GM12878 (cell line): ENCODE measurements around the gene SUPT3H. TPM values are rescaled to one million over a fixed set of nuclear protein-coding genes. Genes with fewer than 3 reads are reported as not detected.

ENCODE experiments used
- ATAC-seq: fragments of 200-7000 bp; cut with Tn5 transposase; 3 replicates; pipeline ENCODE4 v1.9.1; 2020; ENCODE audit warnings: mild to moderate bottlenecking, moderate library complexity
- BruUV-seq: library from RNA; stranded (reverse); fragments of 400-500 nt; replicated peaks from 2 replicates; lab custom pipeline; 2021; lab: Mats Ljungman, UMichigan
- CTCF ChIA-PET: fragments of 300-600 bp; sonication (Branson Sonifier 250); formaldehyde crosslinking; extraction: SDS; loops from one replicate; lab custom pipeline; 2021; ENCODE audit warnings: inconsistent platforms; lab: Yijun Ruan, JAX
- POLR2A ChIA-PET: fragments of 350-600 bp; formaldehyde crosslinking; extraction: SDS; loops from one replicate; lab custom pipeline; 2021; ENCODE audit warnings: inconsistent platforms; lab: Charles Lee
- RAD21 ChIA-PET: fragments of 300-600 bp; sonication (Branson Sonifier 250); formaldehyde crosslinking; loops from one replicate; lab custom pipeline; 2023; ENCODE audit warnings: antibody characterized with exemption; ENCODE audit not compliant: unreplicated experiment; lab: Charles Lee
- SMC1A ChIA-PET: fragments of 300-600 bp; sonication (Branson Sonifier 250); formaldehyde crosslinking; loops from one replicate; lab custom pipeline; 2023; ENCODE audit not compliant: unreplicated experiment, uncharacterized antibody; lab: Charles Lee
- DNase-seq: peaks from one replicate; pipeline ENCODE4 v3.0.0-alpha.2; 2011; ENCODE audit warnings: low read depth, low spot score
- FAIRE-seq: peaks from 3 replicates; lab custom pipeline; 2011; peaks lifted over from hg19 to GRCh38; lab: Jason Lieb, UNC
- H2AFZ ChIP-seq: 2 replicates; pipeline ENCODE4 v1.6.0; 2011; ENCODE audit warnings: low read depth, low read length, control low read depth; ENCODE audit not compliant: control insufficient read depth
- H3K27ac ChIP-seq: 2 replicates; pipeline ENCODE4 v1.5.1; 2011; ENCODE audit warnings: control low read depth; ENCODE audit not compliant: control insufficient read depth, insufficient read depth
- H3K27me3 ChIP-seq, 2 experiments: replicated peaks in 1 of 2; 2 replicates each; pipeline versions ENCODE4 v1.6.0 to v1.6.1; 2011; ENCODE audit warnings: low read length in 1 of 2; ENCODE audit not compliant: control insufficient read depth in 2 of 2, insufficient read depth in 2 of 2
- H3K36me3 ChIP-seq, 2 experiments: 2 replicates each; pipeline ENCODE4 v1.5.1; 2011; ENCODE audit warnings: low read length in 1 of 2; ENCODE audit not compliant: control insufficient read depth in 2 of 2, insufficient read depth in 2 of 2
- H3K4me1 ChIP-seq: 2 replicates; pipeline ENCODE4 v1.6.1; 2011; ENCODE audit warnings: mild to moderate bottlenecking, low read length, moderate library complexity, mixed read lengths; ENCODE audit not compliant: control insufficient read depth, insufficient read depth
- H3K4me2 ChIP-seq: 2 replicates; pipeline ENCODE4 v1.6.0; 2011; ENCODE audit warnings: control low read depth; ENCODE audit not compliant: control insufficient read depth, insufficient read depth
- H3K4me3 ChIP-seq: fragments of 200-600 bp; sonication (generic); 2 replicates; pipeline ENCODE4 v1.5.1; 2016
- H3K79me2 ChIP-seq: 2 replicates; pipeline ENCODE4 v1.6.0; 2011; ENCODE audit warnings: low read length; ENCODE audit not compliant: control insufficient read depth, insufficient read depth
- H3K9ac ChIP-seq: 2 replicates; pipeline ENCODE4 v1.8.0; 2011; ENCODE audit warnings: low read length, control low read depth, mixed read lengths; ENCODE audit not compliant: control insufficient read depth, insufficient read depth
- H3K9me3 ChIP-seq: replicated peaks from 3 replicates; pipeline ENCODE4 v1.5.1; 2011; ENCODE audit warnings: mild to moderate bottlenecking, low read length; ENCODE audit not compliant: control insufficient read depth, insufficient read depth
- H4K20me1 ChIP-seq: 2 replicates; pipeline ENCODE4 v1.6.0; 2011; ENCODE audit not compliant: control insufficient read depth, insufficient read depth
- CBFB ChIP-seq: IDR thresholded peaks from 2 replicates; pipeline ENCODE4 v1.6.1; 2016; ENCODE audit warnings: antibody characterized with exemption, low read depth
- CHD4 ChIP-seq: fragments of 200-600 bp; sonication (generic); IDR thresholded peaks from 2 replicates; pipeline ENCODE4 v1.6.1; 2016; ENCODE audit warnings: mild to moderate bottlenecking
- CREB1 ChIP-seq: IDR thresholded peaks from 2 replicates; pipeline ENCODE4 v1.6.1; 2012; ENCODE audit warnings: low read depth, mild to moderate bottlenecking, inconsistent platforms
- HDAC6 ChIP-seq: fragments of 200-600 bp; sonication (generic); IDR thresholded peaks from one replicate; pipeline ENCODE4 v1.8.0; 2017; ENCODE audit warnings: antibody characterized with exemption; ENCODE audit not compliant: unreplicated experiment
- IKZF2 ChIP-seq, 2 experiments: fragments of 450-650 bp; IDR thresholded peaks; 2 replicates each; pipeline ENCODE4 v1.6.1; 2017; ENCODE audit warnings: mild to moderate bottlenecking in 2 of 2, moderate library complexity in 2 of 2
- IRF4 ChIP-seq: IDR thresholded peaks from 2 replicates; pipeline ENCODE4 v1.6.1; 2011; ENCODE audit warnings: low read depth, low read length
- MEF2A ChIP-seq: IDR thresholded peaks from 2 replicates; pipeline ENCODE4 v1.6.1; 2011; ENCODE audit warnings: low read depth, mild to moderate bottlenecking, low read length, moderate library complexity; ENCODE audit not compliant: insufficient read depth
- MYB ChIP-seq: fragments of 150-350 bp; IDR thresholded peaks from 2 replicates; pipeline ENCODE4 v1.6.1; 2014; ENCODE audit warnings: mild to moderate bottlenecking, low read depth, low read length, borderline replicate concordance
- NFXL1 ChIP-seq: fragments of 450-650 bp; IDR thresholded peaks from 2 replicates; pipeline ENCODE4 v1.6.1; 2017; ENCODE audit warnings: antibody characterized with exemption, mild to moderate bottlenecking, borderline replicate concordance
- NFYA ChIP-seq: IDR thresholded peaks from 2 replicates; pipeline ENCODE4 v1.6.1; 2011; ENCODE audit warnings: low read depth, mild to moderate bottlenecking, low read length, improper control_type of control experiment, borderline replicate concordance
- NR2C2 ChIP-seq: IDR thresholded peaks from 2 replicates; pipeline ENCODE4 v1.6.1; 2011; ENCODE audit warnings: borderline replicate concordance, low read depth; ENCODE audit not compliant: control insufficient read depth, insufficient read length
- PAX8 ChIP-seq: fragments of 450-650 bp; IDR thresholded peaks from 2 replicates; pipeline ENCODE4 v1.6.1; 2017; ENCODE audit warnings: mild to moderate bottlenecking, moderate library complexity
- POLR2A ChIP-seq: IDR thresholded peaks from 2 replicates; pipeline ENCODE4 v1.6.1; 2011; ENCODE audit warnings: low read depth, mild to moderate bottlenecking, low read length
- RBBP5 ChIP-seq: fragments of 200-600 bp; sonication (generic); conservative IDR thresholded peaks from 2 replicates; pipeline ENCODE4 v1.6.1; 2016
- SMARCA5 ChIP-seq: fragments of 450-650 bp; IDR thresholded peaks from 2 replicates; pipeline ENCODE4 v1.6.1; 2017; ENCODE audit warnings: mild to moderate bottlenecking
- ZBTB40 ChIP-seq: fragments of 450-650 bp; IDR thresholded peaks from 2 replicates; pipeline ENCODE4 v1.6.1; 2016; ENCODE audit warnings: mild to moderate bottlenecking, moderate library complexity, borderline replicate concordance
- WGBS: methylation state at CpG from one replicate; pipeline ENCODE4 v1.1.6; 2016; ENCODE audit warnings: low lambda C conversion rate; ENCODE audit not compliant: insufficient replicate concordance, insufficient coverage; ENCODE audit errors: missing lambda C conversion rate; 5-methylcytosine and 5-hydroxymethylcytosine counted together
- in situ Hi-C: fragments of 300-500 bp; cut with MboI; formaldehyde crosslinking; loops from 9 replicates; pipeline ENCODE4 v1.14.3; 2018; ENCODE audit warnings: mixed read lengths
- intact Hi-C: fragments of 100-400 bp; cut with micrococcal nuclease; formaldehyde crosslinking; loops from one replicate; pipeline ENCODE4 v1.14.2; 2022; ENCODE audit not compliant: unreplicated experiment
- polyA plus RNA-seq, 11 experiments: library from polyadenylated mRNA; depleted of rRNA in 4 of 11; unstranded in 6 of 11; stranded (reverse) in 5 of 11; fragments of >200 nt; fragmentation: Nextera tagmentation in 4 of 11; fragmentation: Illumina TruSeq in 1 of 11; extraction: Ambion mirVana in 4 of 11; extraction: Trizol in 1 of 11; gene quantifications; 1 replicate in 1 of 11; 2 replicates in 10 of 11; pipeline versions ENCODE4 v1.2.1 to v1.2.3, GENCODE V29; 2011 to 2016; ENCODE audit warnings: inconsistent platforms in 2 of 11, missing spikeins in 2 of 11, low read depth in 1 of 11
- total RNA-seq, 4 experiments: library from RNA; depleted of rRNA in 3 of 4; stranded (reverse); fragments of >200 nt in 3 of 4; fragmentation: Illumina TruSeq in 1 of 4; extraction: Trizol in 1 of 4; gene quantifications; 2 replicates each; pipeline versions ENCODE4 v1.2.1 to v1.2.3, GENCODE V29; 2013 to 2021
- TF ChIP-seq, protein P1 (sequence below): IDR thresholded peaks from 2 replicates; pipeline ENCODE4 v1.6.1; 2012; ENCODE audit warnings: low read depth, low read length, improper control_type of control experiment
- TF ChIP-seq, protein P2 (sequence below): fragments of 450-650 bp; formaldehyde crosslinking; IDR thresholded peaks from 2 replicates; pipeline ENCODE4 v1.4.0; 2022; ENCODE audit warnings: mild to moderate bottlenecking, moderate library complexity

The SUPT3H gene
- total and polyA plus RNA-seq, 10 of the 15 experiments (the other 5 are each of a cell fraction or from before 2014, with no cell fraction given), result 0.51 to 3.7 (median 2.0) TPM

DNA sequence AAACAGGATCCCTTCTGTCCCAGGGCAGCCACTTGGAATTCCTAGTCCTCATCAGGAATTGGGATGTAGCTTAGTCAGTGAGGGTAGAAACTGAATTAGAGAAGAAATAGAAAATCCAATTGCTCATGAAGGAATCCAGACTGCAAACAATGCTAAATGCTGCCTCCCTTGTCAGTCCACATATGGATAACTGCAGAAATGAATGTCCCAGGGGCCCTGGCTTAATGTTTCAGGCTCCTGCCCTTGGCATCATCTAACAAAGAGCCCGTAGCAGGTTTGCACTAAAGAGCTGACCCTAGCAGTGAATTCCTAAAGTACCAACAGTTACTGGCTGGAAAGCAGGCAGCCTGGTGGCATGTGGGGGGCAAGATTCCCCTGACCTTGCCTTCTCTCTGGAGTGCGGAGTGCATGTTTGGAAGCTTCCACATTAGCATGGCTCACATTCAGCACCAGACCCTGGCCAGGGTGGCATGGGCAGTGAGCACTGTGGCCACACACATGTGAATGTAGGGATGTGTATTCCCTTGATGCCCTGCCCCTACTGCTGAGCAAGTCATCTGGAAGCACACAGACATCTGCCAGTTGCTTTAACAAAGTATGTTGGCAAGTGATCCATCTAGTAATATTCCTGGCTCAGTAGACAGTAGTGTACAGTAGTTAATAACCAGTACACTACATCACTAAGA lies 595.7 kb downstream of the SUPT3H start:
- DNase-seq (no peak), ATAC-seq (no peak), FAIRE-seq (no peak)
- ChIA-PET CTCF (no interaction called here), SMC1A (no interaction called here), POLR2A (no interaction called here), RAD21 (interaction anchor here (0.6 kb wide), 1 partner anchor 382 kb away, joined by 3 read pairs; no protein-coding TSS in a partner anchor)
- no peak overlapping the region for H3K4me2 ChIP-seq
- no peaks in the 10 kb centered on the region for H3K36me3 ChIP-seq
- no peaks in the 10 kb centered on the region for H3K79me2 ChIP-seq
- H2AFZ ChIP-seq, result no peak overlapping the region
- peaks cover 15% of the 10 kb centered on the region for H3K4me1 ChIP-seq
- H3K27me3 ChIP-seq, result no peaks in the 10 kb centered on the region
- no TSS peak for BruUV-seq
- H4K20me1 ChIP-seq, result no peaks in the 10 kb centered on the region
- TF ChIP-seq CHD4 (no peak), SMARCA5 (no peak), NR2C2 (no peak), HDAC6 (no peak), MYB (no peak), IRF4 (no peak), IKZF2 (IDR thresholded peaks at IDR 0.05) (no peak), CREB1 (no peak), POLR2A (no peak), NFXL1 (no peak), CBFB (no peak), PAX8 (no peak), ZBTB40 (no peak), RBBP5 (no peak), NFYA (no peak), MEF2A (no peak)
- TF ChIP-seq, protein P1, sequence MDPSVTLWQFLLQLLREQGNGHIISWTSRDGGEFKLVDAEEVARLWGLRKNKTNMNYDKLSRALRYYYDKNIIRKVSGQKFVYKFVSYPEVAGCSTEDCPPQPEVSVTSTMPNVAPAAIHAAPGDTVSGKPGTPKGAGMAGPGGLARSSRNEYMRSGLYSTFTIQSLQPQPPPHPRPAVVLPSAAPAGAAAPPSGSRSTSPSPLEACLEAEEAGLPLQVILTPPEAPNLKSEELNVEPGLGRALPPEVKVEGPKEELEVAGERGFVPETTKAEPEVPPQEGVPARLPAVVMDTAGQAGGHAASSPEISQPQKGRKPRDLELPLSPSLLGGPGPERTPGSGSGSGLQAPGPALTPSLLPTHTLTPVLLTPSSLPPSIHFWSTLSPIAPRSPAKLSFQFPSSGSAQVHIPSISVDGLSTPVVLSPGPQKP, result no peak
- TF ChIP-seq, protein P2, sequence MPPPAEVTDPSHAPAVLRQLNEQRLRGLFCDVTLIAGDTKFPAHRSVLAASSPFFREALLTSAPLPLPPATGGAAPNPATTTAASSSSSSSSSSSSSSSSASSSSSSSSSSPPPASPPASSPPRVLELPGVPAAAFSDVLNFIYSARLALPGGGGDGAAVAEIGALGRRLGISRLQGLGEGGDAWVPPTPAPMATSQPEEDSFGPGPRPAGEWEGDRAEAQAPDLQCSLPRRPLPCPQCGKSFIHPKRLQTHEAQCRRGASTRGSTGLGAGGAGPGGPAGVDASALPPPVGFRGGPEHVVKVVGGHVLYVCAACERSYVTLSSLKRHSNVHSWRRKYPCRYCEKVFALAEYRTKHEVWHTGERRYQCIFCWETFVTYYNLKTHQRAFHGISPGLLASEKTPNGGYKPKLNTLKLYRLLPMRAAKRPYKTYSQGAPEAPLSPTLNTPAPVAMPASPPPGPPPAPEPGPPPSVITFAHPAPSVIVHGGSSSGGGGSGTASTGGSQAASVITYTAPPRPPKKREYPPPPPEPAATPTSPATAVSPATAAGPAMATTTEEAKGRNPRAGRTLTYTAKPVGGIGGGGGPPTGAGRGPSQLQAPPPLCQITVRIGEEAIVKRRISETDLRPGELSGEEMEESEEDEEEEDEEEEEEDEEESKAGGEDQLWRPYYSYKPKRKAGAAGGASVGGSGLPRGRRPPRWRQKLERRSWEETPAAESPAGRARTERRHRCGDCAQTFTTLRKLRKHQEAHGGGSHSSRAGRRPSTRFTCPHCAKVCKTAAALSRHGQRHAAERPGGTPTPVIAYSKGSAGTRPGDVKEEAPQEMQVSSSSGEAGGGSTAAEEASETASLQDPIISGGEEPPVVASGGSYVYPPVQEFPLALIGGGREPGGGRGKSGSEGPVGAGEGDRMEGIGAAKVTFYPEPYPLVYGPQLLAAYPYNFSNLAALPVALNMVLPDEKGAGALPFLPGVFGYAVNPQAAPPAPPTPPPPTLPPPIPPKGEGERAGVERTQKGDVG, result no peak
- H3K4me3 ChIP-seq, result no peak overlapping the region
- 52% methylated on average over 2 of the region's 2 CpGs for WGBS
- H3K9me3 ChIP-seq, result peaks cover 6% of the 10 kb centered on the region; the same call in 2 of the 3 replicates
- intact Hi-C loops (no loop called here), in situ Hi-C loops (no loop called here)
- H3K9ac ChIP-seq, result no peak overlapping the region
- H3K27ac ChIP-seq, result no peak overlapping the region
